GM20000 (cell line): ENCODE results near the gene ABHD6.
"Not testable (repeated sequence)": the region's sequence is repeated elsewhere in the genome, so short reads cannot be mapped to it uniquely, and the experiment has no call there.

Experiments used
- DNase-seq: peaks from one replicate; pipeline ENCODE4 v3.0.0; 2012; ENCODE audit warnings: low spot score
- CTCF ChIP-seq: IDR thresholded peaks from 2 replicates; pipeline ENCODE4 v1.5.1; 2012; ENCODE audit warnings: mild to moderate bottlenecking, control low read depth; ENCODE audit errors: extremely low read depth, missing control alignments

ABHD6 gene

GRCh38 chr3:58269356-58269755 is 31.8 kb downstream of the ABHD6 start:
- no peak for DNase-seq
- no peak for TF ChIP-seq CTCF

- DNase-seq, result no peak
- TF ChIP-seq CTCF, result no peak
Measured at GRCh38 chr3:58270485-58270884, 32.9 kb downstream of the ABHD6 start.

GRCh38 chr3:58271901-58272501 is 34.4 kb downstream of the ABHD6 start:
- no peak for DNase-seq
- TF ChIP-seq CTCF, result no peak

- no peak for DNase-seq
- TF ChIP-seq CTCF, result no peak
Measured at GRCh38 chr3:58272891-58273290, 35.3 kb downstream of the ABHD6 start.

- DNase-seq, result not testable (repeated sequence)
Measured at GRCh38 chr3:58273362-58273761, 35.8 kb downstream of the ABHD6 start.

GRCh38 chr3:58274027-58274614 is 36.5 kb downstream of the ABHD6 start:
- TF ChIP-seq CTCF, result no peak
- DNase-seq, result no peak

GRCh38 chr3:58281069-58281468 is 43.5 kb downstream of the ABHD6 start:
- TF ChIP-seq CTCF, result no peak
- DNase-seq, result no peak

- DNase-seq, result no peak
- no peak for TF ChIP-seq CTCF
Measured at GRCh38 chr3:58285334-58285733, 47.7 kb downstream of the ABHD6 start.
